ENCODE measurements around the gene SP8. TPM values are rescaled to one million over a fixed set of nuclear protein-coding genes. Genes with fewer than 3 reads are reported as not detected.

Gene SP8
- polyA plus RNA-seq, 3 donors: not detected

DNA sequence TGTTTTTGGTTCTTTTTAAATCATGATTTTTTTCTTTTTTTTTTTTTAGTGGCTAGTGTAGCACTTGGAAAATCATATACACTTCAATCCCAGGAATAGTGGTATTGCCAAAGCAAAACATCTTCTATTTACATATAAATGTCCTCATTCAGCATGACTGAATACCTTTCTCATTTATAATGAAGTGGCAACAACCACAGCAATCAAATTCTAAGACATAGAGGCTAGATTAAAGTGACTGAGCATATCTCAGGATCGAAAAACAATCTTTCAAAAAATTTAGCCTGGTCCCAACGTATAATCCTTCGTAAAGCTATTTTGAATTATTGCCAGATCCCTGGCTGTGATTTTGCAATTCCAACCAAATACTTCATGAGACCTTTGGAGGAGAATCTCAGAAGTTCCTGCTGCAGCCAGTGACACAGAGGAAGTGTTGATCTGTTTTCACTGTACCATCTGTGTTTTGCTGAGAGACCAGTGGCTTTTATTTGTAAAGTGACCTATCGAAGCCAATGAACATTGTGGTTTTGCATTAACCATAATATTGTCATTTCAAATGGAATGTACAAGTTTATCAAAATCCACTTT is 29.8 kb upstream of the SP8 start:
- Histone ChIP-seq H3K9ac (ENCODE audit: insufficient read depth, low read length, poor library complexity, severe bottlenecking) (no peak overlapping the region), H3K27me3 (ENCODE audit: control insufficient read depth in 2 of 2, insufficient read depth in 2 of 2, low read length in 2 of 2) (no peaks in the 10 kb centered on the region), H3K4me1 (ENCODE audit: control insufficient read depth in 1 of 2, insufficient read depth in 2 of 2, low read length in 2 of 2) (no peaks in the 10 kb centered on the region), H3K9me3 (replicated peaks in 1 of 2; ENCODE audit: control insufficient read depth in 1 of 2, insufficient read depth in 1 of 2, low read length in 2 of 2) (no peaks in the 10 kb centered on the region), H3K79me2 (ENCODE audit: insufficient read depth, low read length) (no peaks in the 10 kb centered on the region), H3K4me3 (replicated peaks in 1 of 3; ENCODE audit: low read depth in 2 of 3, low read length in 3 of 3) (no peak overlapping the region), H3K4me2 (replicated peaks; ENCODE audit: extremely low read depth, low read length, poor library complexity, severe bottlenecking) (no peak overlapping the region), H2AFZ (ENCODE audit: insufficient read depth, low read depth, low read length, poor library complexity, severe bottlenecking) (no peak overlapping the region), H3K36me3 (replicated peaks in 1 of 2; ENCODE audit: control insufficient read depth in 1 of 2, insufficient read depth in 2 of 2, low read length in 2 of 2) (no peaks in the 10 kb centered on the region), H3K27ac (ENCODE audit: low read depth in 1 of 2, low read length in 2 of 2) (no peak overlapping the region), H4K20me1 (ENCODE audit: insufficient read depth, low read length) (no peaks in the 10 kb centered on the region)
- intact Hi-C loops (cut with micrococcal nuclease): no loop called here
- Mint-ChIP-seq H3K27ac (no peak overlapping the region), H3K27me3 (ENCODE audit: low read depth in 3 of 3) (peaks cover 0 to 2% (median 2%) of the 10 kb centered on the region in 3 donors), H3K36me3 (no peaks in the 10 kb centered on the region), H3K4me1 (no peaks in the 10 kb centered on the region), H3K4me3 (no peak overlapping the region), H3K9me3 (peaks cover 0 to 7% (median 3%) of the 10 kb centered on the region in 7 donors)
- no peak for TF ChIP-seq CTCF (IDR thresholded peaks at IDR 0.05)
- 69% methylated on average over 2 of the region's 4 CpGs for WGBS (ENCODE audit: insufficient coverage)
- no peak for DNase-seq

DNA sequence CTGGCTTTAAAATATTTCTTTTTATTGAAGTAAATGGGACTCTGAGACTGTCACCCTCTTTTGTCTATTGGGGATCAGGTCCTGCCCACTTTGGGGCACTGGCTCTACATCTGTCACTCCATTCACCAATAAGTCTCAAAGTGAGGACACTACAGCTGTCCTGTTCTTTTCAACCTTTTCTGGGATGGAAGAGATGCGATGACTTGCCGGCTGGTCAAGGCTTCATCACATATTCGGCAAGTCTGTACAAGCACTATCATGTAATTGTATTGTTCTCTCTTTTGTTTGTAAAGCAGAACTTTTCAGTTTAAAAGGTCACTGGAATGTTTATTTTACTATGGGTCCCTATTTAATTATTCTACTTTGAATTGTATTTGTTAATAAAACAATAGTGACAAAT is 17.7 kb upstream of the SP8 start:
- no peak overlapping the region for H3K4me3 ChIP-seq (replicated peaks in 1 of 3; ENCODE audit: low read depth in 2 of 3, low read length in 3 of 3)
- H3K4me1 Mint-ChIP-seq: no peaks in the 10 kb centered on the region
- H4K20me1 ChIP-seq (ENCODE audit: insufficient read depth, low read length): no peaks in the 10 kb centered on the region
- H3K27me3 Mint-ChIP-seq (ENCODE audit: low read depth in 3 of 3): peaks cover 12 to 47% (median 30%) of the 10 kb centered on the region in 3 donors
- no peaks in the 10 kb centered on the region for H3K36me3 Mint-ChIP-seq
- H3K9me3 Mint-ChIP-seq: peaks cover 0 to 10% (median 4%) of the 10 kb centered on the region in 7 donors
- 83% methylated on average over 3 of the region's 3 CpGs for WGBS (ENCODE audit: insufficient coverage)
- intact Hi-C loops (cut with micrococcal nuclease): no loop called here
- no peaks in the 10 kb centered on the region for H3K4me1 ChIP-seq (ENCODE audit: control insufficient read depth in 1 of 2, insufficient read depth in 2 of 2, low read length in 2 of 2)
- H3K9me3 ChIP-seq (replicated peaks in 1 of 2; ENCODE audit: control insufficient read depth in 1 of 2, insufficient read depth in 1 of 2, low read length in 2 of 2): no peaks in the 10 kb centered on the region
- H2AFZ ChIP-seq (ENCODE audit: insufficient read depth, low read depth, low read length, poor library complexity, severe bottlenecking): no peak overlapping the region
- no peaks in the 10 kb centered on the region for H3K79me2 ChIP-seq (ENCODE audit: insufficient read depth, low read length)
- no peak for TF ChIP-seq CTCF (IDR thresholded peaks at IDR 0.05)
- H3K27ac Mint-ChIP-seq: no peak overlapping the region
- peaks cover 32 to 39% of the 10 kb centered on the region in 2 donors for H3K27me3 ChIP-seq (ENCODE audit: control insufficient read depth in 2 of 2, insufficient read depth in 2 of 2, low read length in 2 of 2)
- H3K27ac ChIP-seq (ENCODE audit: low read depth in 1 of 2, low read length in 2 of 2): no peak overlapping the region
- H3K36me3 ChIP-seq (replicated peaks in 1 of 2; ENCODE audit: control insufficient read depth in 1 of 2, insufficient read depth in 2 of 2, low read length in 2 of 2): no peaks in the 10 kb centered on the region
- no peak overlapping the region for H3K4me2 ChIP-seq (replicated peaks; ENCODE audit: extremely low read depth, low read length, poor library complexity, severe bottlenecking)
- H3K9ac ChIP-seq (ENCODE audit: insufficient read depth, low read length, poor library complexity, severe bottlenecking): no peak overlapping the region
- H3K4me3 Mint-ChIP-seq: no peak overlapping the region
- DNase-seq: no peak
